Measurements from ENCODE around the gene CYP46A1.
"Not testable (repeated sequence)": the region's sequence is repeated elsewhere in the genome, so short reads cannot be mapped to it uniquely, and the experiment has no call there.

Gene CYP46A1

GRCh38 chr14:99683619-99684409 is at the start of gene CYP46A1:
Gene CYP46A1, plus strand, starts transcription at chr14:99684298. Its CDS starts 120 bp downstream, at chr14:99684418.
- peak; percentile 100 for DNase-seq

- no peak for DNase-seq
These were observed 49.7 kb upstream of the CYP46A1 start for GRCh38 chr14:99634443-99634842.

GRCh38 chr14:99635116-99635515 is 49.0 kb upstream of the CYP46A1 start:
- no peak for DNase-seq

DNA sequence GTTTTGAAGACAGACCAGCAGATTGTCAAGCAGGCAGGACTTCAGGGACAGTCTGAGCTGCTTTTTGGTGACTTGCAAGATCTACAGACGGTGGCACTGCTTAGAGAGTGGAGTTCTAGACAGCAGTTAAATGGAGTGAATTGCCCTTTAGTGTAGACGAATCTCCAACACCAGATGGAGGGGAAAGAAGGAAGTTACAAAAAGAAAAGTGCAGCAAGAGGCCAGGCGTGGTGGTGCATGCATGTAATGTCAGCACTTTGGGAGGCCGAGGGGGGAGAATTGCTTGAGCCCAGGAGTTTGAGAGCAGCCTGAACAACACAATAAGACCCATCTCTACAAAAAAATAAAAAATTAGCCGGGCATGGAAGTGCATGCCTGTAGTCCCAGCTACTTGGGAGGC is 47.6 kb upstream of the CYP46A1 start:
- DNase-seq = no peak

DNA sequence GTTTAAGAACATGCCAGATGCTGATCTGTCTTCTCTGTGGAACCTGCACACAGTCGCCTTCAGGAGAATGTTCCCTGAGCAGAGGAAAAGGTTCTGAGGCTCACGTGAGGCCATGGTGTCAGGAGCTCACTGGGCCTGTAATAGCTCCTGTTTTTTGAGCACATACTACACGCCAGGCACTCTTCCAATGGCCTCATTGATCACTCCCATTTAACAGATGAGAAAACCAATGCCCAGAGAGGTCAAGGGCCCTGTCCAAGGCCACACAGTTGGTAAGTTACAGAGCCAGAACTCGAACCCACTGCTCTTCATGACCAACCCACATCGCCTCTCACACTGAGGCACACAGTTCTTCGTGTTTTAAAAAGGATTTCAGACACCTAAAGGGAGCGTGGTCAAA is 46.5 kb upstream of the CYP46A1 start:
- no peak for DNase-seq

- DNase-seq = not testable (repeated sequence)
These were observed 41.3 kb upstream of the CYP46A1 start for GRCh38 chr14:99642771-99643170.

DNA sequence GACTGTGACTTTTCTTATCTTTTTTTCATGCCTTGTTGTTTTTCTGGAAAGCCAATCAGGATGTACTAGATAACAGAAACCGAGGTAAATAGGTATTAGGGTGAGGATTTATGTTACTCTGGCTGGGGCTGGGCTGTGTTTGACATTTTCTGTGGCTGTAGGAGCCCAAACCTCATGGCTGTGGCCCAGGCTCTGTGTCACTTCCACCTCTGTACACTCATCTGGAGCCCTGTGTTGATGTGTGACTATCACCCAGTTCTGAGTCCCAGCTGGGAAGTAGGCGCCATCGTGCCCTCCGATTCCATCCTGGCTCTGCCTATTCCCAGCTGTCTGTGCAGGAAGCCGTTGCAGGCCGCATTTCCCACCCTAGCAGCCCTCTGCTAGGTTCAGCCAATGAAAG is 40.8 kb upstream of the CYP46A1 start:
- no peak for DNase-seq

DNA sequence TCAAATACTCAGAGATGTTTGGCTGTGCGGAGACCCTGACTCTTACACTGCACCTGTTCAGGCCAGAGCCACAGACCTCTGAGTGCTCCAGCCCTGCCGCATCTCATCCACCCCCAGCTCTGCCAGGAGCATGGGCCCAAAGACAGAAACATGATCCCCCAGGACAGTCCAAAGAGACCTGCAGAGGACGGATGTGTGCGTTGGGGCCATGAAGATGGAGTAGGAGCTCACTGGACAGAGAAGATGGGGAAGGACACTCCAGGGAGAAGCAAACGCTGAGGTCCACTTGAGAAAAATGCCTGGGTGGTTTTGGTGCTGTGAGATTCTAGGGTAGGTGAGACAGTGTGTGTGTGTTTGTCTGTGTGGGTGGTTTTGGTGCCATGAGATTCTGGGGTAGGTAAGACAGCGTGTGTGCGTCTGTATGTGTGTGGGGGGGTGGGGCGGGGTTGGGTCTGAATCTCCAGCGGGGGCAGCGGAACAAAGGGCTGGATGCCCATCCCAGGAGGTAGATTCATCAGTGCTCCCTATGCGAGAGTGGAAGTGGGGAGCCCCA is 40.0 kb upstream of the CYP46A1 start:
- DNase-seq = no peak

DNA sequence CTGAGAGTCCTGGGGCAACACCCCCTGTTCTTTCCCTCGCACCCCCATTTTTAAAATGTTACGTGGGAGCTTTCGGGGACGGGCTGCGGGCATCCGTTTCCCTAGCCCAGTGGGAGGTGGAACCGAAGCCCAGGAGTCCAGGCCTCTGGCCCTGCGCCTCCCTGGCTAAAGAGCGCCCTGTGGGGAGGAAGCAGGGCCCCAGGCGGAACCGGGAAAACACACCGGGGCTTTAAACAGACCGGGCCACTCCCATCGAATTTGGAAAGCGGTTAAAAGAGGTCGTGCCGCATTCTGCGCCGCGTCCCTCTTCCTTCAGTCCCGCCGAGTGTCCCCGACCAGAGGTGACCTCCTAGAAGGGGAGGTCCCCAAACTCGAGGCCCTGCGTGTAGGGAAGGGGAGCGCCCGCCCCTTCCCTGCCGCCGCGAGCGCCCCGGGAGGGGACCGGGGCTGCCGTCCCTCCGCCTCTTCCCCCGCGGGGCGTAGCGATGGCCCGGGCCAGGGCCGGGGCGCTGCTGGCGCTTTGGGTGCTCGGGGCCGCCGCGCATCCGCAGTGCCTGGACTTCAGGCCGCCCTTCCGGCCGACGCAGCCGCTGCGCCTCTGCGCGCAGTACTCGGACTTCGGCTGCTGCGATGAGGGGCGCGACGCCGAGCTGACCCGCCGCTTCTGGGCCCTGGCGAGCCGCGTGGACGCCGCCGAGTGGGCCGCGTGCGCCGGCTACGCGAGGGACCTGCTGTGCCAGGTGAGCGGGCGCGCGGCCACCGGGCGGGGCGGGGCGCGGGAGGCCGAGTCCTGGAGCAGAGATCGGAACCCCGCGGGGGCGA is 39.2 kb upstream of the CYP46A1 start, which contains the start of gene HHIPL1:
HHIPL1 (plus strand) TSS at position 407 of the 822 bp plus-strand sequence; CDS start at position 486, 79 bp downstream.
- peak; percentile 53 for DNase-seq

GRCh38 chr14:99645545-99646505 is 38.3 kb upstream of the CYP46A1 start:
- peak; percentile 16 for DNase-seq

DNA sequence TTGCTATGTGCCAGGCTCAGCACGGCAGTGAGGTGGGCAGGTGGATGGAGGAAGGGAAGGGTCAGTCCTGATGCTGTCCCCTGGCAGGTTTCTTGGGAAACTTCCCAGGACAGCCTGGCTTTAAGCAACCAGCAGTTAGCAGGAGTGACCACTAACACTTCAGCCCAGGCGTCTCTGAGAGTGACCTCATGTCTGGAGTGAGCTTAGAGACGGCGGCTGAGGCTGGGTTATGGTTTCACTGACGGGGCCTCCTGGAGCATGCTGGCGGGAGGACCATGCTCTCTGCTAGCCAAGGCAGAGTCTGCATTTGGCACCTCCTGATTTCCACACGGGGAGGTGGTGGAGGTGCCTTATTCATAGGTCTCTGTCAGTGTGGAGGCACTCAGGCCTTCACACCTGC is 36.7 kb upstream of the CYP46A1 start:
- no peak for DNase-seq

GRCh38 chr14:99648027-99648784 is 35.9 kb upstream of the CYP46A1 start:
- no peak for DNase-seq

- DNase-seq = no peak
These were observed 34.9 kb upstream of the CYP46A1 start for GRCh38 chr14:99649219-99649618.

- DNase-seq = no peak
These were observed 34.5 kb upstream of the CYP46A1 start for GRCh38 chr14:99649643-99650042.

DNA sequence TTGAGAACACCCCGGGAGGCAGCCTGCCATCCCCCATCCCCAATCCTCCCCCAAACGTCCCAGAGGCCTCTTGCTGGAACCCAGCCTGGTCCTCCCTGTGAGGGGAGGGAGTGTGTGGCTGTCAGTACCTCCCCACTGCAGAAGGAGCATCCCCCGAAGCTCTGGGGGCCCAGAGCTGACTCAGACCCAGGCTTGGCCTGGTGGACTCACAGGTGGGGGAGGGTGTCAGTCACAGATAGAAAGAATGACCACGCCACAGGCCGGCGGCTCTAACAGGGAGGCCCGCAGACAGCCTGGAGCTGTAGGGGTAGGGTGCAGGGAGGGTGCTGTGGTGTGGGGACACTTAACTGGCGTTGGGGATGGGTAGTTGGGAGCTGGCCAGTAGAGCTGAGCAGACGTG is 33.9 kb upstream of the CYP46A1 start:
- DNase-seq = no peak

DNA sequence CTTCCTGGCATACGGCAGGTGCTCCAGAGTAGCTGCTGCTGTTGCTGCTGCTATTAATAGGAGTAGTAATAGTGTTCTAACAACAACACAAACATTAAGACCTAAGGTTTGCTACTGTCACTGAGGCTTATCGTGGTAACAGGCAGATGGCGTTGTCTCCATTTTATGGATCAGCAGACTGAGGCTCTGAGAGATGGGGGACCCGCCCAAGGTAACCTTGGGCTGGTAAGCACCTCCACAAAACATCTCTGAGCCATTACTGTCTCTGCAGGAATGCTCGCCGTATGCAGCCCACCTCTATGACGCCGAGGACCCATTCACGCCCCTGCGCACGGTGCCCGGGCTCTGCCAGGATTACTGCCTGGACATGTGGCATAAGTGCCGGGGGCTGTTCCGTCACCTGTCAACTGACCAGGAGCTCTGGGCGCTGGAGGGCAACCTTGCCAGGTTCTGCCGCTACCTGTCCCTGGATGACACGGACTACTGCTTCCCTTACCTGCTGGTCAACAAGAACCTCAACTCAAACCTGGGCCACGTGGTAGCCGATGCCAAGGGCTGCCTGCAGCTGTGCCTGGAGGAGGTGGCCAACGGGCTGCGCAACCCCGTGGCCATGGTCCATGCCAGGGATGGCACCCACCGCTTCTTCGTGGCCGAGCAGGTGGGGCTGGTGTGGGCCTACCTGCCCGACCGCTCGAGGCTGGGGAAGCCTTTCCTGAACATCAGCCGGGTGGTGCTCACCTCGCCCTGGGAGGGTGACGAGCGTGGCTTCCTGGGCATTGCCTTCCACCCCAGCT is 31.9 kb upstream of the CYP46A1 start:
- DNase-seq = no peak

GRCh38 chr14:99654235-99654985 is 29.7 kb upstream of the CYP46A1 start:
- peak; percentile 72 for DNase-seq

DNA sequence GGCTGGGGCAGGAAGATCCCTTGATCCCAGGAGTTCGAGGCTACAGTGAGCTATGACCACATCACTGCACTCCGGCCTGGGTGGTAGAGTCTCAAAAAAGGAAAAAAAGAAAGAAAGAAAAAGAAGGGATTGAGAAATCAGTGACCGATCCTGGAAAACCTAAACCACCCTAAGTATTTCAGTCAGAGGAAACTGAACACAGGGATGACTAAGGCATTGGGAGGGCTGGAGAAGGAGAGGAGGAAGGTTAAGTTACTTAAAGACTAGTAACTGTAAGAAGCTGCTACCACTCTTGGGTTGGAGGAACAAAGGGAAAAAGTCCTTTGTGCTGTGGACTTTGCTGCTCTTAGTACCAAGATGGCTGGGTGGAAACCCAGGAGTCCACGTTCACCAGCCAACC is 28.6 kb upstream of the CYP46A1 start:
- DNase-seq = no peak

GRCh38 chr14:99656171-99656570 is 27.9 kb upstream of the CYP46A1 start:
- DNase-seq = no peak

DNA sequence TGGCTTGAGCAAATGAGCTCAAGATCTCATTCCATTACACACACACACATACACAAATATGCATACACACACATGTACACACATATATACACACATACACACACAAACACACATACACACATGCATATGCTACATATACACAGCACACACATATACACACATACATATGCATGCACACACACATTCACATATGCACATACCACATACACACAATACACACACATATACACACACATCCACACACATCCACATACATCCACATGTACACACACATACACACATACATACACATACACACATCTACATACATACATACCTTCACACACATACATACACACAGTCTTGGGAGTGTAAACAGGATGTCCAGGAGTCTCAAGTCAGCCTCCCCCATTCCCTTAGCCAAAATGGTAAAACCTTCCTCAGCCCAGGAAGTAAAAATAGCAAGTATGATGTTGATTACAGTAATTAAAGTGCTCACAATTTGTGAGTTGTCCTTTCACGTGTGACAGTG is 26.4 kb upstream of the CYP46A1 start:
- no peak for DNase-seq
